K562 (cell line): ENCODE data around the gene CSNK1D. TPM values are rescaled to one million over a fixed set of nuclear protein-coding genes. Genes with fewer than 3 reads are reported as not detected.
A peak's percentile ranks its signal among the peaks of the same experiment; 100 is the strongest.

Source experiments
- ATAC-seq: fragments of 200-7000 bp; cut with Tn5 transposase; 3 replicates; pipeline ENCODE4 v1.9.1; 2020; ENCODE audit warnings: moderate library complexity
- BruUV-seq: library from RNA; stranded (reverse); fragments of 400-500 nt; replicated peaks from 2 replicates; lab custom pipeline; 2021; lab: Mats Ljungman, UMichigan
- CTCF ChIA-PET: fragments of 300-600 bp; formaldehyde crosslinking; extraction: SDS; loops from one replicate; lab custom pipeline; 2021; ENCODE audit warnings: low intra/inter-chr PET ratio; lab: Yijun Ruan, JAX
- POLR2A ChIA-PET: fragments of 300-600, 350-650 bp; sonication (Branson Sonifier 250); formaldehyde crosslinking; extraction: SDS; loops from one replicate; lab custom pipeline; 2021; ENCODE audit warnings: antibody characterized with exemption, inconsistent platforms; lab: Yijun Ruan, JAX
- DNase-seq, 4 experiments: peaks; one replicate each; pipeline versions ENCODE4 v3.0.0 to v3.0.0-alpha.2; 2011 to 2018; ENCODE audit warnings: low spot score in 3 of 4, mixed read lengths in 3 of 4; ENCODE audit errors: extremely low read depth in 1 of 4
- FAIRE-seq: peaks from 2 replicates; lab custom pipeline; 2011; peaks lifted over from hg19 to GRCh38; lab: Jason Lieb, UNC
- H2AFZ ChIP-seq: 2 replicates; pipeline ENCODE4 v1.6.0; 2011; ENCODE audit warnings: low read depth, low read length, control low read depth, inconsistent platforms
- H3K27ac ChIP-seq: fragments of 200-600 bp; 3 replicates; pipeline ENCODE4 v1.8.0; 2011; ENCODE audit warnings: low read depth, mild to moderate bottlenecking, control low read depth, inconsistent platforms, low read length, moderate library complexity, mixed read lengths; ENCODE audit errors: extremely low read depth
- H3K27me3 ChIP-seq, 2 experiments: fragments of 300-600 bp in 1 of 2; 2 replicates in 1 of 2; 3 replicates in 1 of 2; pipeline versions ENCODE4 v1.6.0 to v1.8.0; 2011; ENCODE audit warnings: inconsistent platforms in 2 of 2, low read length in 2 of 2, mild to moderate bottlenecking in 1 of 2, mixed read lengths in 1 of 2, moderate library complexity in 1 of 2; ENCODE audit not compliant: control insufficient read depth in 2 of 2, insufficient read depth in 2 of 2
- H3K36me3 ChIP-seq: fragments of 300-600 bp; 3 replicates; pipeline ENCODE4 v1.8.0; 2011; ENCODE audit warnings: mild to moderate bottlenecking, low read length, inconsistent platforms; ENCODE audit not compliant: control insufficient read depth, insufficient read depth
- H3K4me1 ChIP-seq, 2 experiments: fragments of 200-600 bp in 1 of 2; replicated peaks in 1 of 2; 2 replicates in 1 of 2; 3 replicates in 1 of 2; pipeline versions ENCODE4 v1.5.1 to v1.8.0; 2011; ENCODE audit warnings: inconsistent platforms in 2 of 2, low read length in 2 of 2, mild to moderate bottlenecking in 1 of 2, mixed read lengths in 1 of 2, moderate library complexity in 1 of 2; ENCODE audit not compliant: control insufficient read depth in 2 of 2, insufficient read depth in 2 of 2
- H3K4me2 ChIP-seq: 2 replicates; pipeline ENCODE4 v1.6.1; 2011; ENCODE audit warnings: low read length, control low read depth, inconsistent platforms, mixed read lengths; ENCODE audit not compliant: insufficient read depth
- H3K4me3 ChIP-seq: fragments of 200-600 bp; sonication (generic), shearing (Covaris generic); 2 replicates; pipeline ENCODE4 v1.5.1; 2016; ENCODE audit warnings: control low read depth, inconsistent platforms
- H3K79me2 ChIP-seq: fragments of 200-600 bp; 3 replicates; pipeline ENCODE4 v1.8.0; 2011; ENCODE audit warnings: low read length, inconsistent platforms; ENCODE audit not compliant: control insufficient read depth, insufficient read depth
- H3K9ac ChIP-seq, 2 experiments: 2 replicates each; pipeline versions ENCODE4 v1.6.0 to v1.6.1; 2011; ENCODE audit warnings: low read depth in 2 of 2, low read length in 2 of 2, control low read depth in 1 of 2, inconsistent platforms in 1 of 2, mild to moderate bottlenecking in 1 of 2, mixed read lengths in 1 of 2; ENCODE audit not compliant: insufficient read depth in 1 of 2
- H3K9me1 ChIP-seq: one replicate; pipeline ENCODE4 v1.6.0; 2011; ENCODE audit warnings: inconsistent platforms, mild to moderate bottlenecking, low read length, moderate library complexity; ENCODE audit not compliant: control insufficient read depth, insufficient read depth
- H3K9me3 ChIP-seq: replicated peaks from 2 replicates; pipeline ENCODE4 v1.5.1; 2011; ENCODE audit warnings: low read depth, low read length, inconsistent platforms; ENCODE audit not compliant: control insufficient read depth, insufficient read depth
- H4K20me1 ChIP-seq: replicated peaks from 2 replicates; pipeline ENCODE4 v1.6.1; 2011; ENCODE audit warnings: low read length, inconsistent platforms, mixed read lengths; ENCODE audit not compliant: control insufficient read depth, insufficient read depth
- ARID3B ChIP-seq: fragments of 250-450 bp; sonication (Bioruptor Pico); IDR thresholded peaks from 2 replicates; pipeline ENCODE4 v1.4.0; 2020; ENCODE audit warnings: borderline replicate concordance
- BCOR ChIP-seq: fragments of 450-650 bp; IDR thresholded peaks from 2 replicates; pipeline ENCODE4 v1.6.1; 2016
- BRD9 ChIP-seq: fragments of 450-650 bp; IDR thresholded peaks from 2 replicates; pipeline ENCODE4 v1.6.1; 2018; ENCODE audit warnings: low read depth; ENCODE audit not compliant: partially characterized antibody
- ESRRA ChIP-seq: fragments of 450-650 bp; IDR thresholded peaks from 2 replicates; pipeline ENCODE4 v1.6.1; 2014; ENCODE audit warnings: low read depth, mild to moderate bottlenecking, moderate library complexity, borderline replicate concordance
- FOXJ2 ChIP-seq: fragments of 200-800 bp; sonication (Bioruptor generic); IDR thresholded peaks from 2 replicates; pipeline ENCODE4 v1.6.1; 2016; ENCODE audit warnings: missing genetic modification characterization, missing compliant biosample characterization
- HNRNPUL1 ChIP-seq: fragments of 200-400 bp; formaldehyde crosslinking; IDR thresholded peaks from 2 replicates; pipeline ENCODE4 v1.6.1; 2017; ENCODE audit warnings: low read length
- MITF ChIP-seq: IDR thresholded peaks from 2 replicates; pipeline ENCODE4 v1.6.1; 2014; ENCODE audit warnings: antibody characterized with exemption
- SIN3A ChIP-seq, 2 experiments: fragments of 150-350 bp in 1 of 2; IDR thresholded peaks; 2 replicates each; pipeline ENCODE4 v1.6.1; 2011 to 2016; ENCODE audit warnings: borderline replicate concordance in 2 of 2, low read depth in 2 of 2, low read length in 2 of 2, mild to moderate bottlenecking in 2 of 2, moderate library complexity in 2 of 2; ENCODE audit not compliant: control insufficient read depth in 1 of 2
- SRSF7 ChIP-seq: fragments of 200-400 bp; formaldehyde crosslinking; optimal IDR thresholded peaks from 2 replicates; pipeline ENCODE3; 2017; ENCODE audit warnings: mild to moderate bottlenecking, low read depth, low read length
- SUPT5H ChIP-seq: fragments of 450-650 bp; IDR thresholded peaks from 2 replicates; pipeline ENCODE4 v1.6.1; 2016
- TCF3 ChIP-seq: sonication (generic); formaldehyde crosslinking; IDR thresholded peaks from 2 replicates; pipeline ENCODE4 v1.4.0; 2020; ENCODE audit warnings: mild to moderate bottlenecking, missing genetic modification reagents
- WGBS: fragments of 100-300 bp; shearing (Covaris generic); methylation state at CpG from one replicate; pipeline ENCODE4 v1.1.6; 2016; ENCODE audit warnings: low coverage, mixed read lengths; ENCODE audit not compliant: insufficient coverage; ENCODE audit errors: missing lambda C conversion rate; 5-methylcytosine and 5-hydroxymethylcytosine counted together
- in situ Hi-C: fragments of 300-500 bp; cut with MboI; formaldehyde crosslinking; loops from 4 replicates; pipeline ENCODE4 v1.15.0; 2018; ENCODE audit warnings: inconsistent platforms, mixed read lengths
- intact Hi-C: fragments of 100-400 bp; cut with micrococcal nuclease; formaldehyde crosslinking; loops from 2 replicates; pipeline ENCODE4 v1.14.2; 2022
- polyA plus RNA-seq, 8 experiments: library from polyadenylated mRNA; depleted of rRNA in 4 of 8; stranded (reverse) in 5 of 8; unstranded in 3 of 8; fragments of >200 nt; fragmentation: Nextera tagmentation in 2 of 8; fragmentation: Illumina TruSeq in 1 of 8; extraction: Ambion mirVana in 2 of 8; extraction: Trizol in 1 of 8; gene quantifications; 2 replicates each; pipeline versions ENCODE4 v1.2.1 to v1.2.3, GENCODE V29; 2011 to 2014; ENCODE audit warnings: inconsistent platforms in 1 of 8, missing spikeins in 1 of 8
- total RNA-seq, 7 experiments: library from RNA; depleted of rRNA in 6 of 7; stranded (reverse); fragments of >200 nt in 6 of 7; fragmentation: Illumina TruSeq in 2 of 7; extraction: Trizol in 2 of 7; gene quantifications; 2 replicates each; pipeline versions ENCODE4 v1.2.1 to v1.2.3, GENCODE V29; 2011 to 2021; ENCODE audit warnings: low replicate concordance in 1 of 7

The CSNK1D gene
- total and polyA plus RNA-seq, 9 of the 15 experiments (the other 6 are each of a cell fraction or from before 2014, with no cell fraction given) = 6.5 to 133 (median 41.3) TPM

- no peak for DNase-seq
- TF ChIP-seq MITF (no peak), ARID3B (CRISPR knock-in tag) (no peak), FOXJ2 (no peak), BCOR (no peak), BRD9 (no peak), SRSF7 (no peak), SIN3A (IDR thresholded peaks at IDR 0.05; ENCODE audit: borderline replicate concordance in 2 of 2, control insufficient read depth in 1 of 2, low read depth in 2 of 2, low read length in 2 of 2) (no peak), SUPT5H (no peak), HNRNPUL1 (no peak), TCF3 (no peak), ESRRA (no peak)
- 84% methylated on average over 10 of the region's 15 CpGs for WGBS
- Histone ChIP-seq H3K79me2 (no peaks in the 10 kb centered on the region), H3K9me1 (no peaks in the 10 kb centered on the region), H4K20me1 (no peaks in the 10 kb centered on the region), H3K4me2 (no peak overlapping the region), H3K4me1 (peaks cover 45 to 77% of the 10 kb centered on the region in 2 experiments), H3K27me3 (no peaks in the 10 kb centered on the region), H3K9ac (peak overlapping the region in 1 of 2 experiments; percentile 70; a peak in 2 of 4 replicates), H3K9me3 (no peaks in the 10 kb centered on the region), H2AFZ (peak overlapping the region; percentile 54; the same call in 1 of the 2 replicates), H3K27ac (no peak overlapping the region), H3K4me3 (no peak overlapping the region), H3K36me3 (no peaks in the 10 kb centered on the region)
- POLR2A ChIA-PET = interaction anchor here (0.5 to 1.7 kb wide), 4 partner anchors 11 to 43 kb away, joined by 3 to 5 read pairs (median 4); no protein-coding TSS in a partner anchor
- no peak for ATAC-seq
- BruUV-seq = no TSS peak
- FAIRE-seq = no peak
- intact Hi-C loops = no loop called here
- CTCF ChIA-PET = no interaction called here
- in situ Hi-C loops = no loop called here
Measured at GRCh38 chr17:82302568-82302963, 29.1 kb upstream of the CSNK1D start.
